ENCODE measurements around the gene CEP128.

Gene CEP128

GRCh38 chr14:80545935-80546854 lies 395.3 kb downstream of the CEP128 start:
- DNase-seq (ENCODE audit: low read depth in 3 of 3): no peak

- no peak for DNase-seq (ENCODE audit: low read depth in 3 of 3)
Observed at GRCh38 chr14:80544366-80544765, 397.2 kb downstream of the CEP128 start.

DNA sequence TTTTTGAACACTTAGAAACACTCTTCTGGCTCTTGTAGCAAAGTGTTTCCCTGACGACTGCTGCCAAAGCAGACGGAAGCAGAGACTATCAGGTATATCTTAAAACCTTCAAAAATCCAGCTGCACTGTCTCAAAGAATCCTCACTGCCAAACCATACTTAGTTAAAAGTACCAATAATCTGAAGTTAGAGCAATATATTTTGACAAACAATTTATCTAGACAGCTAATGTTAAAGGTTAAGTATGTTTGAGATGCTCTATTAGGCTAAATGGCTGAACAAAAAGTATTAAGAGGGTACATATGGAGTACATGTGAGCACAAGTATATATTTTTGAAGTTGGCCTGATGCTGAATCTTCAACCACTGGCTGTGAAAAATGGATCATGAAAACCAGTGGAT lies 398.3 kb downstream of the CEP128 start:
- no peak for DNase-seq (ENCODE audit: low read depth in 3 of 3)

DNA sequence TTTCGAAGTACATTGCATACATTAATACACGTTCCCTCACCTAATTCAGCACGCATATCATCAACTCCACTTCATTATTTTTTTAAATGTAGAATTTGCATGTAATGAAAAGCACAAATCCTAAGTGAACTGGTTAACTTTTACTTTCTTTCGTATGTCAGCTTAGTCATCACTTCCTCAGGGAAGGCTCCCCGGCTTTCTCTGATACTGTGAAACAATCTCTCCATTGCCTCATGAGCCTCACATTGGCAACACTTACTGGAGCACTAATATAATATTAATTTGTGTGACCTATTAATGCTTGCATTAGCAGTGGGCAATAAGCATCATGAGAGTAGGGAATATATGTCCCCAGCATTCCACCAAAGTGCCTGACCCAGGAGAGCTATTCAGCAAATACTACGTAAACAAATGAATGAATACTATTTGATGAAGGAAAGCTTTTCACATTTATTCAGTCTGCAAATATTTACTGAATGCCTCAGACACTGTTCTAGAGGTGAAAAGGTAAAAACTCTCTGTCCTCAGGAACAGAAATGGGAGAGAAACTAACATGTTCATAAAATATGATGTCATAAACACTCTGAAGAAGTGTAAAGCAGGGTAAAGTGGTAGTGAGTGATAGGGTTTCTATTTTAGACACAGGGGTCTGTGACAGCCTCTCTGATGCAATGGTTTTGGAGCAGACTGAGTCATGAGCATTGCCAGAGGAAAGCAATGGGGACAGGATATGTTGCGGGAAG lies 402.7 kb downstream of the CEP128 start:
- DNase-seq (ENCODE audit: low read depth in 3 of 3): no peak

DNA sequence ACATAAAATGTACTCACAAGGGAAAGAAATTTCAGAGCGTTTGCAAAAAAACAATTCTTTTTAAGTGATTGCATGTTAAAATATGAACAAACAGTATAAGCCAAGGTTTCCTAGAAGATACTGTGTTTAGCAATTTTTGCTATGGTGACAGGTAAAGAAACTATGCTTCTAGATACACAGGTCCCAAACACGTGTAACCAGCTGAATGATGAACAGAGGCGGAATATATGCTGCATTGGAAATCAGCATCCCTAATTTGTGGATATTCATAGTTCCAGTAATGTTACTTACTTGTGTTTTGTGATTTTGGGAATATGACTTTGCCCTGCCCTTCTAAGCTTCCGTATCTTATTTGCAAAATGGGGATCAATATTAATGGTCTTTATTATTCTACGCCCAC lies 403.9 kb downstream of the CEP128 start:
- DNase-seq (ENCODE audit: low read depth in 3 of 3): no peak

GRCh38 chr14:80536456-80536855 lies 405.1 kb downstream of the CEP128 start:
- DNase-seq (ENCODE audit: low read depth in 3 of 3): no peak

GRCh38 chr14:80535171-80535570 lies 406.4 kb downstream of the CEP128 start:
- DNase-seq (ENCODE audit: low read depth in 3 of 3): no peak

- no peak for DNase-seq (ENCODE audit: low read depth in 3 of 3)
Observed at GRCh38 chr14:80523518-80524117, 417.9 kb downstream of the CEP128 start.

DNA sequence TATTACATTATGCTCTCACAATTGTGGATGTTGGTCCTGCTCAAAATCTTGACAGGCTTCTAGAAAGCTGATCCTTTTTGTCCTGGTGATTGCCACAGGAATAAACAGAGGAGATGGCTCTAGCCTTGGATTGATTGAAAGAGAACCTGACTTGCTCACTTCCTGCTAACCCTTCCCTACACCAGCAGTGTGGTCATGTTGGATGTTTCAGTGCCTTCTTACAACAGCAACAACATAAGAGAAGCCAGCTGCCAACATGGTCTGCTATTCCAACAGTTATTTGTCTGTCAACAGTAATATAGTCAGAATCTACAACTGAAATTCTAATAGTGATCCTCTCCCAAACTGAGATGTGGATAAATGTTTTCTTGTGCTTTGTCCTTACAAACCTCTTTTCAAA lies 418.6 kb downstream of the CEP128 start:
- no peak for DNase-seq (ENCODE audit: low read depth in 3 of 3)

- no peak for DNase-seq (ENCODE audit: low read depth in 3 of 3)
Observed at GRCh38 chr14:80522411-80522810, 419.1 kb downstream of the CEP128 start.

GRCh38 chr14:80521456-80521855 lies 420.1 kb downstream of the CEP128 start:
- DNase-seq (ENCODE audit: low read depth in 3 of 3): no peak

DNA sequence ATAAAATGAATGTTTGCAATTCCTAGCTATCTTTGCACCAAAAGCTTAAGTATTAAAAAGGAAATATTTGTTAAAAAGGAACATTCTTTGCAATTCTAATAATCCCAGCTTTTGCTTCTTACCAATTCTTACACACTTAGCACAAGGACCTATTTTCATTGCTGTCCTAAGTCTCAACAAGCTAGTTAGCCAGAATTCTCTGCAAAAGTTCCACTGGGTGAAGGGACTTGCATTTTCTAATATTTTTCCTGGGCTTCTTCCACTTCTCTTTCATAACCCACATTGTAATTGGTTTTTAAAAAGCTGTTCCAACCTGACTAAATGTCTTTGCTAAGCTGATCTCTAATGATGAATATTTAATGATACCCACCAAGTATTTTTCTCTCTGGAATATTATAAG lies 422.5 kb downstream of the CEP128 start:
- no peak for DNase-seq (ENCODE audit: low read depth in 3 of 3)

- DNase-seq (ENCODE audit: low read depth in 3 of 3): no peak
Observed at GRCh38 chr14:80518173-80518572, 423.4 kb downstream of the CEP128 start.

- DNase-seq (ENCODE audit: low read depth in 3 of 3): no peak
Observed at GRCh38 chr14:80507292-80507869, 434.2 kb downstream of the CEP128 start.

DNA sequence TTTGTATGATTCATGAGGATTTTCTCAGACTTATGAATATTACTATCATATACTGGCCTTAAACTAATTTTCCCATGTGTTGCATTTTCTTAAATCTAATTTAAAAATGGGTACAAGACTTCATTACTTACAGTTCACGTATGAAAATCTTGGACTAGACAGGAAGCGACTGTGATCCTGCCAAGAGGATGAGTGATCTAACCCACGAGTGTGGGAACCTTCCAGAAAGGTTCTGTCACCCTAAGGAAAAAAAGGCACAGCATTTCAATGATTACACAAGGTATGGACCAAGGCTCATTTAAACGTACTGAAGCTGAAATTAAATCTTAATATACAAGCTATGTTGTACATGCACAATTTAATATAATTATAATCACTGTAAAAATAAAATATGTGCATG lies 436.8 kb downstream of the CEP128 start:
- no peak for DNase-seq (ENCODE audit: low read depth in 3 of 3)

DNA sequence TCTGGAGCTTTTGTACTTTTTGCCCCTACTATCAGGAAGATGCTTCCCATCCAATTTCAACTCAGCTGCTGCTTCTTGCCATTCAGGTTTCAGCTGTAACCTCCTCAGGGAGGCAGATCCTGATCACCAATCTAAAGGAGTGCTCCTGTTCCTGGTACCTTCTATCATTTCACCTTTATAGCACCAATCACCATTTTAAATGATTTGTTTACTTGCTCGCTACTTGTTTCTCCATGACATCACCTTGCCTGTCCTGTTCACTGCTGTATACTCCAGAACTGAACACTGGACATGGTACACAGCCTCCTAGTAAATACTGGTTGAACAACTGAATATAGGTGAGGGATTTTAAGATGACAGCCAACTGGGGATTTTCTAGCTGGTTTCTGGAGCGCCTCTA lies 443.0 kb downstream of the CEP128 start:
- DNase-seq (ENCODE audit: low read depth in 3 of 3): no peak

- DNase-seq (ENCODE audit: low read depth in 3 of 3): no peak
Observed at GRCh38 chr14:80496090-80496489, 445.4 kb downstream of the CEP128 start.

DNA sequence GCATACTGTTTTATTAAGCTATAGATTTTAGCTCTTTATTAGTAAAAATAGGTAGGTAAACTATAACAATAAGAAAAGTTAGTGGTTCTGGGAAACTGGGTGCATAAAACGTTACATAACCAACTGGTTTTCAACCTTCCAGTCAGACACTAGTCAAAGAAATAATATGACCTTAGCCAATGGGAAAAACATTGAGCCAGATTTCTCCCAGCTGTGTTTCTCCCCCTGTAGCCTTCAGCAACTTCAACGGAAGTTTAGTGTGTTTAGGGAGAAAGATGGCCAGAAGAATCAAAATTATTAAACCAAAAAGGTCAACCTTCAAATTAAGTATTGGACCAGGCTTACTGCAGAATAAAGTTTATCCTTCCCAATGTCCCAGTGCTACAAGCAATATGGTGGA lies 446.8 kb downstream of the CEP128 start:
- no peak for DNase-seq (ENCODE audit: low read depth in 3 of 3)

- DNase-seq (ENCODE audit: low read depth in 3 of 3): no peak
Observed at GRCh38 chr14:80493620-80494019, 447.9 kb downstream of the CEP128 start.

DNA sequence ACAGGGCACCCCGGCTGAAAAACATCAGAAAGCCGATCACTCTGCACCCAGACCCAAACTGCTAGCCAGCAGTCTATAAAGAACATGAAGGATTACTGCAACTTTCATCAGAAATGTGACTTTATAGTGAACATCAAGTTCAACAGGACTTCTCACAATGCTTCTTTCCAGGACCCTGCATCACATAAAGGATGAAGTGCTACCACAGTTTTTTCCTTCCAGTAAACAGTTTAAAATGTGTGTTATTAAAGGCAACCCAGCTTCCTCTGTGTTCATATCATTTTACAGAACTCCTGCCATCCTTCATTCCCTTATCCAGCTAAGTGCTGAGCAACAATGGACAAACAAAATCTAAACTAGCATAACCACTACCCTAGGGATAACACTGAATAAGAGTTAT lies 449.9 kb downstream of the CEP128 start:
- DNase-seq (ENCODE audit: low read depth in 3 of 3): no peak

DNA sequence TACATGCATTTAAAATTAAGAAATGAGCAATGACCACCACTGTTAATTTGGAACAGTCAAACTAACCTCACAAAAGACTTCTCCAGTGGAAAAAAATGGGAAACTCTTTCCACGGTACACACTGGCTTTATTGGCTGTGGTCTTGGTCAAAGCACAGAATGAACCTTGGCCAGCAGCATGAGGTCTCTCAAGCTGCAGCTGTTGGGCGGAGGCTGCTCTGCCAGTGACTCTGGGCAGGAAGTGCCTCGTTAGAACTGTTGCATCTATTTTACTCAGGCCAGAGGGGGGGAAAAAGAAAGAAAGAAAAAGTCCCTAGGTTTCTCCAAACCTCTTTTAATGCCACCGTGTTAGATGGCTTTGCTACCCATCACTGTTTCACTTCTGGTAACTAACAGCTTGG lies 450.4 kb downstream of the CEP128 start:
- no peak for DNase-seq (ENCODE audit: low read depth in 3 of 3)

DNA sequence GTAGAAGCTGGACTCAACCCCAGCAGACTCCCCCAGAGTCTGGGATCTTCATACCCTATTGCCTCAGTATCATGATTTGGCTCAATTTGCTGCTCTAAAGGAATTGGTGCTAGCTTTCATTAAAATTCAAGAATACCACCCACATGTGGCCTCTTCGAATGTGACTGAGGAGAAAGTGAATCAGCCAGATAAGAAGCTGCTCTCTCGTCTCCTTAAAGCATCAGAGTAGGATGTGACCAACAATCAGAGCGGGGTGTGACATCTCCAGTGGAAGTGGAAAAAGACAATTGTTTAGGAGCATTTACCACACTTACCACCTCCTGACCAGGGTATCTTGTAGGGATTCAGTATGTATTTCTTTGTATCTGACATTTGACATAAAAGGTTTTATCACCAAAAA lies 452.0 kb downstream of the CEP128 start:
- no peak for DNase-seq (ENCODE audit: low read depth in 3 of 3)
